GM21576 (cell line): ENCODE measurements around the gene JAKMIP2.

Source experiments
- ATAC-seq: cut with Tn5 transposase; IDR thresholded peaks from one replicate; pipeline ENCODE4 v1.9.1; 2021; ENCODE audit warnings: mild to moderate bottlenecking, moderate library complexity; ENCODE audit not compliant: unreplicated experiment

The JAKMIP2 gene

GRCh38 chr5:147789820-147790219 is 7.3 kb upstream of the JAKMIP2 start:
- ATAC-seq, result no peak

GRCh38 chr5:147788023-147788422 is 5.5 kb upstream of the JAKMIP2 start:
- no peak for ATAC-seq

- no peak for ATAC-seq
Measured at GRCh38 chr5:147786142-147786541, 3.6 kb upstream of the JAKMIP2 start.

- ATAC-seq, result no peak
Measured at GRCh38 chr5:147784146-147784987, 1.8 kb upstream of the JAKMIP2 start.

- ATAC-seq, result no peak
Measured at GRCh38 chr5:147780924-147781573, 1.5 kb downstream of the JAKMIP2 start.

GRCh38 chr5:147779694-147780093 is 2.8 kb downstream of the JAKMIP2 start:
- ATAC-seq, result no peak

- no peak for ATAC-seq
Measured at GRCh38 chr5:147776989-147777388, 5.5 kb downstream of the JAKMIP2 start.

- no peak for ATAC-seq
Measured at GRCh38 chr5:147773587-147773986, 8.9 kb downstream of the JAKMIP2 start.

- no peak for ATAC-seq
Measured at GRCh38 chr5:147773139-147773538, 9.4 kb downstream of the JAKMIP2 start.

GRCh38 chr5:147767048-147767447 is 15.5 kb downstream of the JAKMIP2 start:
- ATAC-seq, result no peak

GRCh38 chr5:147763791-147764525 is 18.6 kb downstream of the JAKMIP2 start:
- no peak for ATAC-seq

GRCh38 chr5:147760086-147760875 is 22.2 kb downstream of the JAKMIP2 start:
- no peak for ATAC-seq

GRCh38 chr5:147759441-147759840 is 23.1 kb downstream of the JAKMIP2 start:
- ATAC-seq, result no peak

- ATAC-seq, result no peak
Measured at GRCh38 chr5:147756566-147756965, 26.0 kb downstream of the JAKMIP2 start.

- no peak for ATAC-seq
Measured at GRCh38 chr5:147754372-147755122, 28.0 kb downstream of the JAKMIP2 start.

GRCh38 chr5:147753765-147754164 is 28.8 kb downstream of the JAKMIP2 start:
- no peak for ATAC-seq

- no peak for ATAC-seq
Measured at GRCh38 chr5:147752666-147753290, 29.8 kb downstream of the JAKMIP2 start.

GRCh38 chr5:147752033-147752432 is 30.5 kb downstream of the JAKMIP2 start:
- no peak for ATAC-seq

GRCh38 chr5:147751156-147751830 is 31.2 kb downstream of the JAKMIP2 start:
- ATAC-seq, result no peak
